H1 (cell line): Measurements from ENCODE around the gene ADAMTS14. TPM values are rescaled to one million over a fixed set of nuclear protein-coding genes. Genes with fewer than 3 reads are reported as not detected.

Experiments
- CTCF ChIA-PET: fragments of 300-600 bp; sonication (Branson Sonifier 250); formaldehyde crosslinking; loops from one replicate; lab custom pipeline; 2021; ENCODE audit not compliant: partially characterized antibody; lab: Charles Lee
- POLR2A ChIA-PET: fragments of 300-600 bp; sonication (Branson Sonifier 250); formaldehyde crosslinking; loops from one replicate; lab custom pipeline; 2021; ENCODE audit warnings: inconsistent platforms; ENCODE audit not compliant: partially characterized antibody; lab: Charles Lee
- DNase-seq, 2 experiments: peaks; one replicate each; pipeline versions ENCODE4 v3.0.0 to v3.0.0-alpha.2; 2010 to 2022; ENCODE audit warnings: low spot score in 2 of 2, low read depth in 1 of 2, mixed read lengths in 1 of 2
- FAIRE-seq: peaks from 2 replicates; lab custom pipeline; 2011; peaks lifted over from hg19 to GRCh38; lab: Jason Lieb, UNC
- H2AFZ ChIP-seq: 2 replicates; pipeline ENCODE4 v1.8.1; 2012; ENCODE audit warnings: low read length, inconsistent platforms
- H2AK5ac ChIP-seq: 2 replicates; pipeline ENCODE4 v1.6.1; 2013; ENCODE audit warnings: low read depth, low read length
- H2BK120ac ChIP-seq: replicated peaks from 2 replicates; pipeline ENCODE3; 2013; ENCODE audit warnings: low read depth, low read length, inconsistent platforms
- H2BK12ac ChIP-seq: 2 replicates; pipeline ENCODE4 v1.6.1; 2013; ENCODE audit warnings: low read depth, low read length
- H2BK15ac ChIP-seq: 2 replicates; pipeline ENCODE4 v1.6.1; 2013; ENCODE audit warnings: low read length
- H2BK20ac ChIP-seq: 2 replicates; pipeline ENCODE4 v1.6.1; 2013; ENCODE audit warnings: low read length
- H2BK5ac ChIP-seq: 2 replicates; pipeline ENCODE4 v1.6.1; 2013; ENCODE audit warnings: low read depth, low read length
- H3K14ac ChIP-seq: 2 replicates; pipeline ENCODE4 v1.6.1; 2013; ENCODE audit warnings: inconsistent platforms; ENCODE audit not compliant: insufficient read length
- H3K18ac ChIP-seq: 2 replicates; pipeline ENCODE4 v1.6.1; 2013; ENCODE audit warnings: low read length; ENCODE audit errors: extremely low read depth
- H3K23ac ChIP-seq: 2 replicates; pipeline ENCODE4 v1.6.1; 2013; ENCODE audit warnings: inconsistent platforms; ENCODE audit not compliant: insufficient read length
- H3K23me2 ChIP-seq: 2 replicates; pipeline ENCODE4 v1.6.1; 2013; ENCODE audit warnings: low read depth, low read length
- H3K27ac ChIP-seq: 2 replicates; pipeline ENCODE4 v1.6.1; 2011; ENCODE audit warnings: low read depth, low read length, inconsistent platforms
- H3K27me3 ChIP-seq, 4 experiments: replicated peaks in 1 of 4; 1 replicate in 1 of 4; 2 replicates in 3 of 4; pipeline versions ENCODE4 v1.6.1 to v1.8.1; 2011 to 2013; ENCODE audit warnings: low read length in 3 of 4, mild to moderate bottlenecking in 3 of 4, inconsistent platforms in 2 of 4, mixed read lengths in 2 of 4, moderate library complexity in 1 of 4; ENCODE audit not compliant: control insufficient read depth in 3 of 4, insufficient read depth in 3 of 4; ENCODE audit errors: extremely low read depth in 1 of 4
- H3K36me3 ChIP-seq, 4 experiments: 2 replicates each; pipeline versions ENCODE4 v1.6.1 to v1.8.1; 2011 to 2013; ENCODE audit warnings: mild to moderate bottlenecking in 4 of 4, low read length in 3 of 4, moderate library complexity in 2 of 4, control low read depth in 1 of 4, inconsistent platforms in 1 of 4; ENCODE audit not compliant: insufficient read depth in 4 of 4, control insufficient read depth in 2 of 4
- H3K4ac ChIP-seq: replicated peaks from 2 replicates; pipeline ENCODE3; 2013; ENCODE audit warnings: low read length, low read depth, mixed read lengths, inconsistent platforms; ENCODE audit not compliant: insufficient read length
- H3K4me1 ChIP-seq, 4 experiments: replicated peaks in 1 of 4; 1 replicate in 1 of 4; 2 replicates in 3 of 4; pipeline versions ENCODE4 v1.6.1 to v1.8.1; 2011 to 2013; ENCODE audit warnings: low read length in 3 of 4, inconsistent platforms in 2 of 4, mixed read lengths in 1 of 4; ENCODE audit not compliant: insufficient read depth in 4 of 4, control insufficient read depth in 3 of 4
- H3K4me2 ChIP-seq, 2 experiments: 2 replicates each; pipeline versions ENCODE4 v1.6.1 to v1.8.1; 2011 to 2013; ENCODE audit warnings: low read depth in 2 of 2, low read length in 2 of 2, control low read depth in 1 of 2, inconsistent platforms in 1 of 2, mild to moderate bottlenecking in 1 of 2; ENCODE audit not compliant: insufficient read depth in 1 of 2
- H3K4me3 ChIP-seq, 4 experiments: fragments of 200-600, 300-600 bp in 1 of 4; sonication (generic), shearing (Covaris generic), sonication (Bioruptor Twin) in 1 of 4; 2 replicates each; pipeline versions ENCODE4 v1.5.1 to v1.8.1; 2011 to 2016; ENCODE audit warnings: low read length in 4 of 4, low read depth in 3 of 4, control low read depth in 2 of 4, inconsistent platforms in 2 of 4, mild to moderate bottlenecking in 2 of 4, mixed read lengths in 1 of 4, moderate library complexity in 1 of 4; ENCODE audit not compliant: insufficient read depth in 2 of 4; ENCODE audit errors: extremely low read depth in 1 of 4
- H3K56ac ChIP-seq: replicated peaks from 2 replicates; pipeline ENCODE3; 2013; ENCODE audit warnings: low read depth, mild to moderate bottlenecking, mixed read lengths, low read length, inconsistent platforms; ENCODE audit not compliant: insufficient read length
- H3K79me1 ChIP-seq: 2 replicates; pipeline ENCODE4 v1.6.1; 2013; ENCODE audit warnings: low read depth, low read length, control low read depth
- H3K79me2 ChIP-seq, 2 experiments: 2 replicates each; pipeline versions ENCODE4 v1.6.1 to v1.8.1; 2012 to 2013; ENCODE audit warnings: low read length in 2 of 2, mild to moderate bottlenecking in 2 of 2, inconsistent platforms in 1 of 2; ENCODE audit not compliant: insufficient read depth in 2 of 2, control insufficient read depth in 1 of 2
- H3K9ac ChIP-seq, 4 experiments: replicated peaks in 1 of 4; 1 replicate in 1 of 4; 2 replicates in 3 of 4; pipeline versions ENCODE4 v1.6.1 to v1.8.1; 2011 to 2013; ENCODE audit warnings: low read depth in 3 of 4, low read length in 3 of 4, control low read depth in 2 of 4, mild to moderate bottlenecking in 2 of 4, moderate library complexity in 2 of 4, inconsistent platforms in 1 of 4; ENCODE audit errors: extremely low read depth in 1 of 4
- H3K9me3 ChIP-seq, 2 experiments: 2 replicates each; pipeline versions ENCODE4 v1.6.1 to v1.8.1; 2012 to 2013; ENCODE audit warnings: mild to moderate bottlenecking in 2 of 2, moderate library complexity in 2 of 2, control low read depth in 1 of 2, inconsistent platforms in 1 of 2, low read depth in 1 of 2, low read length in 1 of 2, mixed read lengths in 1 of 2; ENCODE audit not compliant: insufficient read depth in 2 of 2
- H4K20me1 ChIP-seq, 2 experiments: replicated peaks in 1 of 2; 2 replicates each; pipeline versions ENCODE3 to v1.8.1; 2011 to 2013; ENCODE audit warnings: inconsistent platforms in 2 of 2, low read length in 2 of 2, mild to moderate bottlenecking in 1 of 2; ENCODE audit not compliant: insufficient read depth in 2 of 2, control insufficient read depth in 1 of 2
- H4K5ac ChIP-seq: 2 replicates; pipeline ENCODE4 v1.6.1; 2013; ENCODE audit warnings: low read length, low read depth, mixed read lengths, inconsistent platforms; ENCODE audit not compliant: insufficient read length
- H4K8ac ChIP-seq: 2 replicates; pipeline ENCODE4 v1.8.0; 2013; ENCODE audit warnings: mild to moderate bottlenecking, moderate library complexity, low read length, inconsistent platforms; ENCODE audit not compliant: insufficient read depth; ENCODE audit errors: extremely low read depth
- H4K91ac ChIP-seq: replicated peaks from 2 replicates; pipeline ENCODE3; 2013; ENCODE audit warnings: low read length, mixed read lengths, inconsistent platforms; ENCODE audit not compliant: insufficient read length
- BACH1 ChIP-seq: IDR thresholded peaks from 2 replicates; pipeline ENCODE4 v1.6.1; 2012; ENCODE audit warnings: low read length, improper control_type of control experiment
- CBX8 ChIP-seq: fragments of 300-800, 300-1000 bp; sonication (generic); IDR thresholded peaks from 2 replicates; pipeline ENCODE4 v1.7.1; 2016; ENCODE audit warnings: low read depth, low read length, borderline replicate concordance
- CEBPB ChIP-seq: IDR thresholded peaks from 2 replicates; pipeline ENCODE4 v1.6.1; 2012; ENCODE audit warnings: low read depth, low read length
- CREB1 ChIP-seq: IDR thresholded peaks from 2 replicates; pipeline ENCODE4 v1.6.1; 2012; ENCODE audit warnings: inconsistent platforms
- RFX5 ChIP-seq: IDR thresholded peaks from 2 replicates; pipeline ENCODE4 v1.6.1; 2011; ENCODE audit warnings: low read depth, low read length, improper control_type of control experiment, borderline replicate concordance
- RNF2 ChIP-seq: fragments of 200-900, 300-1000 bp; sonication (generic); IDR thresholded peaks from 2 replicates; pipeline ENCODE4 v1.7.1; 2016; ENCODE audit warnings: borderline replicate concordance, low read depth, mild to moderate bottlenecking, antibody characterized with exemption, low read length; ENCODE audit not compliant: poor library complexity, severe bottlenecking; ENCODE audit errors: missing control alignments
- SIRT6 ChIP-seq: IDR thresholded peaks from one replicate; pipeline ENCODE4 v1.7.1; 2012; ENCODE audit warnings: low read length, inconsistent platforms
- SP4 ChIP-seq: IDR thresholded peaks from 2 replicates; pipeline ENCODE4 v1.6.1; 2012; ENCODE audit warnings: low read length, inconsistent platforms
- WGBS, 2 experiments: shearing (Covaris generic) in 1 of 2; methylation state at CpG; one replicate each; pipeline versions ENCODE4 v1.1.6 to v1.1.7; 2013 to 2015; ENCODE audit warnings: low lambda C conversion rate in 2 of 2, mixed read lengths in 2 of 2, inconsistent platforms in 1 of 2, low coverage in 1 of 2, missing lambda C conversion rate in 1 of 2; ENCODE audit not compliant: insufficient replicate concordance in 2 of 2, insufficient coverage in 1 of 2, insufficient read length in 1 of 2; ENCODE audit errors: extremely low coverage in 1 of 2, missing lambda C conversion rate in 1 of 2; 5-methylcytosine and 5-hydroxymethylcytosine counted together
- polyA plus RNA-seq, 7 experiments: library from polyadenylated mRNA; depleted of rRNA in 3 of 7; stranded (reverse) in 5 of 7; unstranded in 2 of 7; fragments of >200 nt in 5 of 7; fragments of 200-250 nt in 2 of 7; gene quantifications; 1 replicate in 5 of 7; 2 replicates in 1 of 7; 4 replicates in 1 of 7; pipeline versions ENCODE4 v1.2.1 to v1.2.3, GENCODE V29; 2011 to 2013; ENCODE audit warnings: missing spikeins in 2 of 7, mixed read lengths in 2 of 7
- total RNA-seq: library from RNA; stranded (reverse); fragmentation: NEBNext Ultra II Directional; extraction: Animal tissue kit (Norgen Biotek cat#: 25700); gene quantifications from 2 replicates; pipeline ENCODE4 v1.2.1, GENCODE V29; 2021

ADAMTS14 gene
- total and polyA plus RNA-seq, 2 of the 8 experiments (the other 6 are each of a cell fraction or from before 2014, with no cell fraction given), result 2.0 to 2.3 TPM

DNA sequence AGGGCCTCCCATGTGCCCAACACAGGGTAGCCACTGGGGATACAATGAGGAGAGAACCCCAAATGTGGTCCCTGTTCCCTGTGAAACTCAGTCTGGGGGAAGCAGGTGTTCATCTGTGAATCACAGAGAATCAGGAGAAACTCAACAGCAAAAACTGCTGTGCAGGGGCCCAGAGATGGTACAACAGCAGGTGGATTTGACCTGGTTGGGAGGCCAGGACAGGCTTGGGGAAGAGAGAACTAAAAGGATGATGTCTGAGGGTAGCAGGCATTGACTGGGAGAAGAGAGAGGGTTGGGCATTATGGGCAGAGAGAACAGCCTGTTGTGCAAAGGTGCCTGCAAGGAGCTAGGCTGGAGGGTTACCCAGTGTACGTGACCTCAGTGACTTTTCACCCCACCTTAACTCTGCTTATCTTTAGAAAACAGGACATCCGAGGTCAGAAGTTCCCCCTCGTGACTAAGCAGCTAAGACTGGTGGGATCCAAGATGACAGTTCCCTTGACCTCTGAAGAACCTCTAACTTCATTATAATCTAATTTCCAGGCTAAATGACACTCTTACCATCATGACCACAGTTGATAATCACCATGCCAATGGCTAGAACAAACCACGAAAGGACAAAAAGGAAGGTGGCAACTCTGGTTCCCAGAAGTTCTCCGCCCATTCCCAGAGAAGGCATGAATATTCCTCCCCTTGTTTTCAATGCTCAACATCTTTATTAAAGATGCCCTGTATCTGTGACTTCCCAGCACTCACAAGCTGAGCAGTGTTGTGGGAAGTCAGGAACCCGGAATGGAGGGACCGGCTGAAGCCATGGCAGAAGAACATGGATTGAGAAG lies 5.1 kb upstream of the ADAMTS14 start:
- Histone ChIP-seq H3K4me1 (peaks cover 0 to 6% (median 2%) of the 10 kb centered on the region in 4 experiments; a peak in 4 of 7 replicates), H3K4me2 (no peak overlapping the region), H3K9ac (no peak overlapping the region), H2BK120ac (no peak overlapping the region), H3K23ac (no peak overlapping the region), H2AK5ac (no peak overlapping the region), H3K56ac (no peak overlapping the region), H3K9me3 (peaks cover 7 to 8% of the 10 kb centered on the region in 2 experiments; a peak in 3 of 4 replicates), H3K4me3 (no peak overlapping the region), H3K4ac (no peak overlapping the region), H4K5ac (no peak overlapping the region), H4K20me1 (no peaks in the 10 kb centered on the region), H3K27me3 (peaks cover 0 to 10% (median 6%) of the 10 kb centered on the region in 4 experiments; a peak in 6 of 7 replicates), H3K36me3 (no peaks in the 10 kb centered on the region), H3K18ac (no peak overlapping the region), H3K23me2 (peaks cover 3% of the 10 kb centered on the region; the same call in 1 of the 2 replicates), H2BK5ac (no peak overlapping the region), H3K79me2 (no peaks in the 10 kb centered on the region), H2BK15ac (no peak overlapping the region; the same call in 1 of the 2 replicates), H2BK20ac (no peak overlapping the region), H3K14ac (no peak overlapping the region), H3K79me1 (no peaks in the 10 kb centered on the region), H2BK12ac (no peak overlapping the region), H2AFZ (no peak overlapping the region), H4K8ac (no peak overlapping the region), H4K91ac (no peak overlapping the region), H3K27ac (no peak overlapping the region)
- FAIRE-seq (no peak), DNase-seq (no peak)
- POLR2A ChIA-PET, result no interaction called here
- 91% methylated on average over 7 of the region's 7 CpGs; no CpG with 5 or more reads in 1 of the 2 experiments for WGBS, 2 experiments
- no peak for TF ChIP-seq RFX5
- TF ChIP-seq CEBPB, result no peak
- no peak for TF ChIP-seq BACH1
- no peak for TF ChIP-seq SP4
- TF ChIP-seq CBX8, result no peak
- TF ChIP-seq RNF2, result no peak
- TF ChIP-seq CREB1, result no peak
- TF ChIP-seq SIRT6, result no peak
- CTCF ChIA-PET, result no interaction called here
